Esophagus muscularis mucosa (tissue), 4 donors: Measurements from ENCODE around the gene COL11A2.

Experiments used
- EP300 ChIP-seq: sonication (generic); formaldehyde crosslinking; IDR thresholded peaks from one replicate; pipeline ENCODE4 v1.6.1; 2017; ENCODE audit warnings: antibody characterized with exemption
- POLR2A ChIP-seq: fragments of 450-650 bp; IDR thresholded peaks from one replicate; pipeline ENCODE4 v1.6.1; 2017; ENCODE audit warnings: antibody characterized with exemption, moderate library complexity, mild to moderate bottlenecking, low read depth
- POLR2AphosphoS5 ChIP-seq, 2 donors: sonication (generic); formaldehyde crosslinking; IDR thresholded peaks; one replicate each; pipeline ENCODE4 v1.6.1; 2017; ENCODE audit warnings: antibody characterized with exemption in 2 of 2
- TF ChIP-seq, protein P1 (sequence below), 3 experiments: fragments of 200-600 bp in 2 of 3; fragments of 450-650 bp in 1 of 3; sonication (generic) in 2 of 3; IDR thresholded peaks; one replicate each; pipeline ENCODE4 v1.5.1; 2017 to 2019; ENCODE audit warnings: antibody characterized with exemption in 3 of 3, mild to moderate bottlenecking in 2 of 3, moderate library complexity in 1 of 3

GRCh38 chr6:33202799-33203198 is 10.5 kb upstream of the COL11A2 start:
- TF ChIP-seq, protein P1, sequence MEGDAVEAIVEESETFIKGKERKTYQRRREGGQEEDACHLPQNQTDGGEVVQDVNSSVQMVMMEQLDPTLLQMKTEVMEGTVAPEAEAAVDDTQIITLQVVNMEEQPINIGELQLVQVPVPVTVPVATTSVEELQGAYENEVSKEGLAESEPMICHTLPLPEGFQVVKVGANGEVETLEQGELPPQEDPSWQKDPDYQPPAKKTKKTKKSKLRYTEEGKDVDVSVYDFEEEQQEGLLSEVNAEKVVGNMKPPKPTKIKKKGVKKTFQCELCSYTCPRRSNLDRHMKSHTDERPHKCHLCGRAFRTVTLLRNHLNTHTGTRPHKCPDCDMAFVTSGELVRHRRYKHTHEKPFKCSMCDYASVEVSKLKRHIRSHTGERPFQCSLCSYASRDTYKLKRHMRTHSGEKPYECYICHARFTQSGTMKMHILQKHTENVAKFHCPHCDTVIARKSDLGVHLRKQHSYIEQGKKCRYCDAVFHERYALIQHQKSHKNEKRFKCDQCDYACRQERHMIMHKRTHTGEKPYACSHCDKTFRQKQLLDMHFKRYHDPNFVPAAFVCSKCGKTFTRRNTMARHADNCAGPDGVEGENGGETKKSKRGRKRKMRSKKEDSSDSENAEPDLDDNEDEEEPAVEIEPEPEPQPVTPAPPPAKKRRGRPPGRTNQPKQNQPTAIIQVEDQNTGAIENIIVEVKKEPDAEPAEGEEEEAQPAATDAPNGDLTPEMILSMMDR (IDR thresholded peaks at IDR 0.05): no peak
- no peak for TF ChIP-seq POLR2A
- TF ChIP-seq EP300: no peak
- no peak for TF ChIP-seq POLR2AphosphoS5 (IDR thresholded peaks at IDR 0.05)
